WTC11 (cell line): Measurements from ENCODE around the gene MGST3. TPM values are rescaled to one million over a fixed set of nuclear protein-coding genes. Genes with fewer than 3 reads are reported as not detected.

ENCODE experiments used
- ATAC-seq: fragments of 200-7000 bp; cut with Tn5 transposase; 2 replicates; pipeline ENCODE4 v1.10.0; 2021; ENCODE audit warnings: mild to moderate bottlenecking, moderate library complexity
- CTCF ChIA-PET: fragments of 300-600 bp; sonication (Branson Sonifier 250); formaldehyde crosslinking; loops from one replicate; lab custom pipeline; 2021; ENCODE audit warnings: antibody characterized with exemption; lab: Charles Lee
- POLR2A ChIA-PET: fragments of 350-600 bp; sonication (Branson Sonifier 250); formaldehyde crosslinking; loops from one replicate; lab custom pipeline; 2021; ENCODE audit warnings: antibody characterized with exemption; lab: Charles Lee
- DNase-seq: peaks from one replicate; pipeline ENCODE4 v3.0.0; 2021; ENCODE audit warnings: low spot score
- H3K27ac Mint-ChIP-seq: 2 replicates; pipeline ENCODE4 v1.8.0; 2021; ENCODE audit warnings: mixed read lengths
- H3K27me3 Mint-ChIP-seq: 2 replicates; pipeline ENCODE4 v1.8.0; 2021; ENCODE audit warnings: low read depth, mild to moderate bottlenecking, moderate library complexity, mixed read lengths
- H3K36me3 Mint-ChIP-seq: 2 replicates; pipeline ENCODE4 v1.8.0; 2021; ENCODE audit warnings: mixed read lengths
- H3K4me1 Mint-ChIP-seq: 2 replicates; pipeline ENCODE4 v1.8.0; 2022; ENCODE audit warnings: mixed read lengths
- H3K4me3 Mint-ChIP-seq: 2 replicates; pipeline ENCODE4 v1.8.0; 2021; ENCODE audit warnings: mild to moderate bottlenecking, moderate library complexity, mixed read lengths
- H3K9me3 Mint-ChIP-seq: 2 replicates; pipeline ENCODE4 v1.8.0; 2021; ENCODE audit warnings: mixed read lengths
- EMX1 ChIP-seq: fragments of 250-450 bp; sonication (Bioruptor Pico); IDR thresholded peaks from 2 replicates; pipeline ENCODE4 v1.8.0; 2021; ENCODE audit warnings: mild to moderate bottlenecking
- SMAD3 ChIP-seq: sonication (generic); formaldehyde crosslinking; IDR thresholded peaks from 2 replicates; pipeline ENCODE4 v1.8.0; 2022; ENCODE audit warnings: missing genetic modification reagents, mild to moderate bottlenecking, borderline replicate concordance
- TP53 ChIP-seq: sonication (generic); formaldehyde crosslinking; IDR thresholded peaks from 2 replicates; pipeline ENCODE4 v1.8.1; 2023; ENCODE audit warnings: mild to moderate bottlenecking, missing genetic modification reagents
- ZNF121 ChIP-seq: sonication (generic); formaldehyde crosslinking; IDR thresholded peaks from 2 replicates; pipeline ENCODE4 v1.8.0; 2023; ENCODE audit warnings: missing genetic modification reagents
- total RNA-seq: library from RNA; stranded (reverse); gene quantifications from 3 replicates; pipeline ENCODE4 v1.2.3, GENCODE V29; 2021
- TF ChIP-seq, protein P1 (sequence below): sonication (generic); formaldehyde crosslinking; IDR thresholded peaks from 2 replicates; pipeline ENCODE4 v1.8.1; 2022; ENCODE audit warnings: mild to moderate bottlenecking, moderate library complexity, missing genetic modification reagents
- TF ChIP-seq, protein P2 (sequence below): sonication (generic); formaldehyde crosslinking; IDR thresholded peaks from 2 replicates; pipeline ENCODE4 v1.8.0; 2022; ENCODE audit warnings: mild to moderate bottlenecking, missing genetic modification reagents
- TF ChIP-seq, protein P3 (sequence below): fragments of 200-600 bp; IDR thresholded peaks from 2 replicates; pipeline ENCODE4 v1.8.0; 2022; ENCODE audit warnings: antibody characterized with exemption
- TF ChIP-seq, protein P4 (sequence below): sonication (generic); formaldehyde crosslinking; IDR thresholded peaks from 2 replicates; pipeline ENCODE4 v1.8.1; 2022; ENCODE audit warnings: missing genetic modification reagents, borderline replicate concordance
- TF ChIP-seq, protein P5 (sequence below): sonication (generic); formaldehyde crosslinking; conservative IDR thresholded peaks from 2 replicates; pipeline ENCODE4 v1.8.1; 2022; ENCODE audit warnings: mild to moderate bottlenecking, missing genetic modification reagents
- TF ChIP-seq, protein P6 (sequence below): fragments of 250-450 bp; sonication (Bioruptor Pico); IDR thresholded peaks from 2 replicates; pipeline ENCODE4 v1.9.0; 2021; ENCODE audit warnings: moderate library complexity, mild to moderate bottlenecking, inconsistent platforms, borderline replicate concordance
- TF ChIP-seq, protein P7 (sequence below): sonication (generic); formaldehyde crosslinking; IDR thresholded peaks from 2 replicates; pipeline ENCODE4 v1.8.0; 2023; ENCODE audit warnings: mild to moderate bottlenecking, missing genetic modification reagents
- TF ChIP-seq, protein P8 (sequence below): fragments of 250-450 bp; sonication (Bioruptor Pico); IDR thresholded peaks from 2 replicates; pipeline ENCODE4 v2.1.2; 2022; ENCODE audit warnings: mild to moderate bottlenecking, moderate library complexity

Gene MGST3
- total RNA-seq, 1 experiment from 2014 or later: 137 TPM

DNA sequence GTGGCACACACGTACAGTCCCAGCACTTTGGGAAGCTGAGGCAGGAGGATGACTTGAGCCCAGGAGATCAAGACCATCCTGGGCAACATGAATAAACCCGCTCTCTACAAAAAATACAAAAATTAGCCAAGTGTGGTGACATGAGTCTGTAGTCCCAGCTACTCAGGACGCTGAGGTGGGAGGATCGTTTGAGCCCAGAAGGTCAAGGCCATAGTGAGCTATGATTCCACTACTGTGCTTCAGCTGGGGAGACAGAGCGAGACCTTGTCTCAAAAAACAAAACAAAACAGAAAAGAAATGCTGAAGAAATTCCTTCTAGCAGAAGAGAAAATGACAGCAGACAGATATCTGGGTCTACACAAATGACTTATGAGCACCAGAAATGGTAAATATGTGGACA is 57.0 kb downstream of the MGST3 start (continued):
- TF ChIP-seq, protein P1, sequence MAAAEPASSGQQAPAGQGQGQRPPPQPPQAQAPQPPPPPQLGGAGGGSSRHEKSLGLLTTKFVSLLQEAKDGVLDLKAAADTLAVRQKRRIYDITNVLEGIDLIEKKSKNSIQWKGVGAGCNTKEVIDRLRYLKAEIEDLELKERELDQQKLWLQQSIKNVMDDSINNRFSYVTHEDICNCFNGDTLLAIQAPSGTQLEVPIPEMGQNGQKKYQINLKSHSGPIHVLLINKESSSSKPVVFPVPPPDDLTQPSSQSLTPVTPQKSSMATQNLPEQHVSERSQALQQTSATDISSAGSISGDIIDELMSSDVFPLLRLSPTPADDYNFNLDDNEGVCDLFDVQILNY: no peak
- TF ChIP-seq, protein P2, sequence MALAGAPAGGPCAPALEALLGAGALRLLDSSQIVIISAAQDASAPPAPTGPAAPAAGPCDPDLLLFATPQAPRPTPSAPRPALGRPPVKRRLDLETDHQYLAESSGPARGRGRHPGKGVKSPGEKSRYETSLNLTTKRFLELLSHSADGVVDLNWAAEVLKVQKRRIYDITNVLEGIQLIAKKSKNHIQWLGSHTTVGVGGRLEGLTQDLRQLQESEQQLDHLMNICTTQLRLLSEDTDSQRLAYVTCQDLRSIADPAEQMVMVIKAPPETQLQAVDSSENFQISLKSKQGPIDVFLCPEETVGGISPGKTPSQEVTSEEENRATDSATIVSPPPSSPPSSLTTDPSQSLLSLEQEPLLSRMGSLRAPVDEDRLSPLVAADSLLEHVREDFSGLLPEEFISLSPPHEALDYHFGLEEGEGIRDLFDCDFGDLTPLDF: no peak
- TF ChIP-seq, protein P3, sequence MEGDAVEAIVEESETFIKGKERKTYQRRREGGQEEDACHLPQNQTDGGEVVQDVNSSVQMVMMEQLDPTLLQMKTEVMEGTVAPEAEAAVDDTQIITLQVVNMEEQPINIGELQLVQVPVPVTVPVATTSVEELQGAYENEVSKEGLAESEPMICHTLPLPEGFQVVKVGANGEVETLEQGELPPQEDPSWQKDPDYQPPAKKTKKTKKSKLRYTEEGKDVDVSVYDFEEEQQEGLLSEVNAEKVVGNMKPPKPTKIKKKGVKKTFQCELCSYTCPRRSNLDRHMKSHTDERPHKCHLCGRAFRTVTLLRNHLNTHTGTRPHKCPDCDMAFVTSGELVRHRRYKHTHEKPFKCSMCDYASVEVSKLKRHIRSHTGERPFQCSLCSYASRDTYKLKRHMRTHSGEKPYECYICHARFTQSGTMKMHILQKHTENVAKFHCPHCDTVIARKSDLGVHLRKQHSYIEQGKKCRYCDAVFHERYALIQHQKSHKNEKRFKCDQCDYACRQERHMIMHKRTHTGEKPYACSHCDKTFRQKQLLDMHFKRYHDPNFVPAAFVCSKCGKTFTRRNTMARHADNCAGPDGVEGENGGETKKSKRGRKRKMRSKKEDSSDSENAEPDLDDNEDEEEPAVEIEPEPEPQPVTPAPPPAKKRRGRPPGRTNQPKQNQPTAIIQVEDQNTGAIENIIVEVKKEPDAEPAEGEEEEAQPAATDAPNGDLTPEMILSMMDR: no peak
- TF ChIP-seq, protein P4, sequence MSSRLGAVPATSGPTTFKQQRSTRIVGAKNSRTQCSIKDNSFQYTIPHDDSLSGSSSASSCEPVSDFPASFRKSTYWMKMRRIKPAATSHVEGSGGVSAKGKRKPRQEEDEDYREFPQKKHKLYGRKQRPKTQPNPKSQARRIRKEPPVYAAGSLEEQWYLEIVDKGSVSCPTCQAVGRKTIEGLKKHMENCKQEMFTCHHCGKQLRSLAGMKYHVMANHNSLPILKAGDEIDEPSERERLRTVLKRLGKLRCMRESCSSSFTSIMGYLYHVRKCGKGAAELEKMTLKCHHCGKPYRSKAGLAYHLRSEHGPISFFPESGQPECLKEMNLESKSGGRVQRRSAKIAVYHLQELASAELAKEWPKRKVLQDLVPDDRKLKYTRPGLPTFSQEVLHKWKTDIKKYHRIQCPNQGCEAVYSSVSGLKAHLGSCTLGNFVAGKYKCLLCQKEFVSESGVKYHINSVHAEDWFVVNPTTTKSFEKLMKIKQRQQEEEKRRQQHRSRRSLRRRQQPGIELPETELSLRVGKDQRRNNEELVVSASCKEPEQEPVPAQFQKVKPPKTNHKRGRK (CRISPR knock-in tag): no peak
- TF ChIP-seq SMAD3 (CRISPR knock-in tag) (no peak), ZNF121 (CRISPR knock-in tag) (no peak), TP53 (CRISPR knock-in tag) (no peak), EMX1 (CRISPR knock-in tag) (no peak)
- TF ChIP-seq, protein P5, sequence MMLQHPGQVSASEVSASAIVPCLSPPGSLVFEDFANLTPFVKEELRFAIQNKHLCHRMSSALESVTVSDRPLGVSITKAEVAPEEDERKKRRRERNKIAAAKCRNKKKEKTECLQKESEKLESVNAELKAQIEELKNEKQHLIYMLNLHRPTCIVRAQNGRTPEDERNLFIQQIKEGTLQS (CRISPR knock-in tag): no peak
- TF ChIP-seq, protein P6, sequence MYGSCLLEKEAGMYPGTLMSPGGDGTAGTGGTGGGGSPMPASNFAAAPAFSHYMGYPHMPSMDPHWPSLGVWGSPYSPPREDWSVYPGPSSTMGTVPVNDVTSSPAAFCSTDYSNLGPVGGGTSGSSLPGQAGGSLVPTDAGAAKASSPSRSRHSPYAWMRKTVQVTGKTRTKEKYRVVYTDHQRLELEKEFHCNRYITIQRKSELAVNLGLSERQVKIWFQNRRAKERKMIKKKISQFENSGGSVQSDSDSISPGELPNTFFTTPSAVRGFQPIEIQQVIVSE (CRISPR knock-in tag): no peak
- TF ChIP-seq, protein P7, sequence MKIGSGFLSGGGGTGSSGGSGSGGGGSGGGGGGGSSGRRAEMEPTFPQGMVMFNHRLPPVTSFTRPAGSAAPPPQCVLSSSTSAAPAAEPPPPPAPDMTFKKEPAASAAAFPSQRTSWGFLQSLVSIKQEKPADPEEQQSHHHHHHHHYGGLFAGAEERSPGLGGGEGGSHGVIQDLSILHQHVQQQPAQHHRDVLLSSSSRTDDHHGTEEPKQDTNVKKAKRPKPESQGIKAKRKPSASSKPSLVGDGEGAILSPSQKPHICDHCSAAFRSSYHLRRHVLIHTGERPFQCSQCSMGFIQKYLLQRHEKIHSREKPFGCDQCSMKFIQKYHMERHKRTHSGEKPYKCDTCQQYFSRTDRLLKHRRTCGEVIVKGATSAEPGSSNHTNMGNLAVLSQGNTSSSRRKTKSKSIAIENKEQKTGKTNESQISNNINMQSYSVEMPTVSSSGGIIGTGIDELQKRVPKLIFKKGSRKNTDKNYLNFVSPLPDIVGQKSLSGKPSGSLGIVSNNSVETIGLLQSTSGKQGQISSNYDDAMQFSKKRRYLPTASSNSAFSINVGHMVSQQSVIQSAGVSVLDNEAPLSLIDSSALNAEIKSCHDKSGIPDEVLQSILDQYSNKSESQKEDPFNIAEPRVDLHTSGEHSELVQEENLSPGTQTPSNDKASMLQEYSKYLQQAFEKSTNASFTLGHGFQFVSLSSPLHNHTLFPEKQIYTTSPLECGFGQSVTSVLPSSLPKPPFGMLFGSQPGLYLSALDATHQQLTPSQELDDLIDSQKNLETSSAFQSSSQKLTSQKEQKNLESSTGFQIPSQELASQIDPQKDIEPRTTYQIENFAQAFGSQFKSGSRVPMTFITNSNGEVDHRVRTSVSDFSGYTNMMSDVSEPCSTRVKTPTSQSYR: no peak

DNA sequence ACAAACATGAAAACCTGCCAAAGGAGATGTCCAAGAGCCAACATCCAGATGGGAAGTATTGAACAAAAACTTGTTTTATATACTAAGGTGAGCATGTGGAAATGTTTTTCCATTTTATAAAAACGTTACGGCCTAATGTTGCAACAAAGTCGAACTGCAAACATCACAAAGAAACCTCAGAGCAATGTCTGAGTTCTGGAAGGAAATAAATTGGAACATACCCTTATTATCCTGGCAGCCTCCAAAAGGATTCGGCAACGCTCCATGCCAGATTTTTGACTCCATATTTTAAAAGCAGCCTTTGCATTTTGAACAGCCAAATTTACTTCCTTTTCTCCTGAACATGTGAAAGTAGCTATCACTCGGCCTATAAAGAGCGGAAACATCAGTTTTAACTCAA is 64.0 kb downstream of the MGST3 start:
- ChIA-PET CTCF (interaction anchor here (0.7 to 1.4 kb wide), 2 partner anchors 29 to 202 kb away, joined by 3 read pairs; no protein-coding TSS in a partner anchor), POLR2A (no interaction called here)
- H3K27me3 Mint-ChIP-seq: no peaks in the 10 kb centered on the region
- H3K9me3 Mint-ChIP-seq: peaks cover 22% of the 10 kb centered on the region
- ATAC-seq (no peak), DNase-seq (no peak)
- H3K4me1 Mint-ChIP-seq: peaks cover 14% of the 10 kb centered on the region
- H3K27ac Mint-ChIP-seq: no peak overlapping the region
- TF ChIP-seq, protein P8, sequence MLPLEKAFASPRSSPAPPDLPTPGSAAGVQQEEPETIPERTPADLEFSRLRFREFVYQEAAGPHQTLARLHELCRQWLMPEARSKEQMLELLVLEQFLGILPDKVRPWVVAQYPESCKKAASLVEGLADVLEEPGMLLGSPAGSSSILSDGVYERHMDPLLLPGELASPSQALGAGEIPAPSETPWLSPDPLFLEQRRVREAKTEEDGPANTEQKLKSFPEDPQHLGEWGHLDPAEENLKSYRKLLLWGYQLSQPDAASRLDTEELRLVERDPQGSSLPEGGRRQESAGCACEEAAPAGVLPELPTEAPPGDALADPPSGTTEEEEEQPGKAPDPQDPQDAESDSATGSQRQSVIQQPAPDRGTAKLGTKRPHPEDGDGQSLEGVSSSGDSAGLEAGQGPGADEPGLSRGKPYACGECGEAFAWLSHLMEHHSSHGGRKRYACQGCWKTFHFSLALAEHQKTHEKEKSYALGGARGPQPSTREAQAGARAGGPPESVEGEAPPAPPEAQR (CRISPR knock-in tag): no peak
- TF ChIP-seq, protein P6 (CRISPR knock-in tag): no peak
- H3K4me3 Mint-ChIP-seq: no peak overlapping the region
- H3K36me3 Mint-ChIP-seq: peaks cover 40% of the 10 kb centered on the region
